RKO (cell line): Measurements from ENCODE around the gene HIC2.
"Not testable (repeated sequence)": the region's sequence is repeated elsewhere in the genome, so short reads cannot be mapped to it uniquely, and the experiment has no call there.

ENCODE experiments used
- DNase-seq: peaks from one replicate; pipeline ENCODE4 v3.0.0-alpha.2; 2016; ENCODE audit warnings: low spot score

Gene HIC2

GRCh38 chr22:21417227-21417746 is at the start of gene HIC2:
HIC2 (plus strand) TSS chr22:21417371; CDS start chr22:21442832, 25,461 bp downstream.
- DNase-seq, result not testable (repeated sequence)

DNA sequence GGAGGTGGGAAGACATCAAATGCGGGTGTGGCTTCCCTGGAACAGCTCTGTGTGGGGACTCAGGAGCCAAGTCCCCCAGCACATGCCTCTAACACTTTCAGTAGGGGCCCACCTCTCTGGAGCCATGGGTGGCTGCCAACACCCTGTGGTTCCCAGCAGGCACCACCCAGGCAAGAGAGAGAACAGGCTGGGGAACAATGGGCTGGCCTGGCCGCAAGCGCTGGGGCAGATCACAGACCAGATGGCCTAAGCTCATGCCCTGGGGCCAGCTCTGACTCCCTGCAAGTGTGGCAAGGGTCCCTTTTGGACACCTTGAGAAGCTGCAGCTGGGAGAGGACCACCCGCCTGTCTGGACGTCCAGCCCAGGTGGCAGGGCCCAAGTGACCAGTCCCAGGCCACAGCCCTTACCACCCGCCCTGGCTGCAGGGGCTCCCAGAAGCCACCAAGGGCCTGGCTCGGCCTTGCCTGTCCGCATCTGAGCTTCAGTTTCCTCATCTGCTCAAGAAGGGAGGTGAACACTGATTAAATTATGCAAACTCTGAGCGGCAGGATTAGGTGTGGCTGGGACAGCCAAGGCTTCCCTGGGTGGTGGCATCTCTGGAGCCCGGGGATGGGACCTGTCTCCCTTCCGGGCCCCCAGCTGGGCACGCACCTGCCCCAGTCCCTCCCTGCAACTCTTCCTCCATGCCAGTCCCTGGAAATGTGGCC is 48.4 kb upstream of the HIC2 start:
- not testable (repeated sequence) for DNase-seq

- DNase-seq, result not testable (repeated sequence)
These were observed 41.3 kb upstream of the HIC2 start for GRCh38 chr22:21375880-21376279.

DNA sequence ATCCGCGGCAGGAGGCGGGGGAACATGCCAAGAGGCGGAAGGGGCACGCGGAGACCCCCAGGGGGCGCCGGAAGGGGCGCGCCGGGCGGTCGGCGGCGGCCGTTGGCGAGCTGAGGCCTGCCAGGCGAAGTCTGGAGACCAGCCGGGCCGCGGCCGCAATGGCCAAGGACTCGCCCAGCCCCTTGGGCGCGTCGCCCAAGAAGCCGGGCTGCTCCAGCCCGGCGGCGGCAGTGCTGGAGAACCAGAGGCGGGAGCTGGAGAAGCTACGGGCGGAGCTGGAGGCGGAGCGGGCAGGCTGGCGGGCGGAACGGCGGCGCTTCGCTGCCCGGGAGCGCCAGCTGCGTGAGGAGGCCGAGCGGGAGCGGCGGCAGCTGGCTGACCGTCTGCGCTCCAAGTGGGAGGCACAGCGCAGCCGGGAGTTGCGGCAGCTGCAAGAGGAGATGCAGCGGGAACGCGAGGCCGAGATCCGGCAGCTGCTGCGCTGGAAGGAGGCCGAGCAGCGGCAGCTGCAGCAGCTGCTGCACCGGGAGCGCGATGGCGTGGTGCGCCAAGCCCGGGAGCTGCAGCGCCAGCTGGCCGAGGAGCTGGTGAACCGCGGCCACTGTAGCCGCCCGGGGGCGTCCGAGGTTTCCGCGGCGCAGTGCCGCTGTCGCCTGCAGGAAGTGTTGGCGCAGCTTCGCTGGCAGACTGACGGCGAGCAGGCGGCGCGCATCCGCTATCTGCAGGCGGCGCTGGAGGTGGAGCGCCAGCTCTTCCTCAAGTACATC is 33.3 kb upstream of the HIC2 start, which contains the start of gene RIMBP3B:
Gene RIMBP3B, plus strand, starts transcription at position 51 of the 767 bp plus-strand sequence. Its CDS starts 108 bp downstream, at position 159.
- not testable (repeated sequence) for DNase-seq

- DNase-seq, result not testable (repeated sequence)
These were observed 32.5 kb upstream of the HIC2 start for GRCh38 chr22:21384468-21385357.

- DNase-seq, result not testable (repeated sequence)
These were observed 27.7 kb upstream of the HIC2 start for GRCh38 chr22:21389480-21389879.

GRCh38 chr22:21390013-21390412 is 27.2 kb upstream of the HIC2 start:
- DNase-seq, result not testable (repeated sequence)

DNA sequence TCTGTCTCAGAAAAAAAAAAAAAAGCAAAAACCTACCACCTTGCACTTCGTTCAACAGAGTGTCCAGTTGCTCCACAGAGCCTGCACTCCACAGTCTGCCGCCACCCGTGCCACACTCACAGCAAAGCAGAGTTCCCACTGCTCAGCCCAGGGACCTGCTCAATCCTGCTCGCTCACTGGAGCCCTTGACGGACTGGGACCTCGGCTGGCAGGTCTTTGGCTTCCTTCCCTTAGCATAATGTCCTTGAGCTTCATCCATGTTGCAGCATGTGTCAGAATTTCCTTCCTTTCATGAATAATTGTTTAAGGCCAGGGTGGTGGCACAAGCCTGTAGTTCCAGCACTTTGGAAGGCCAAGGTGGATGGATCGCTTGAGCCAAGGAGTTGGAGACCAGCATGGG is 22.6 kb upstream of the HIC2 start:
- not testable (repeated sequence) for DNase-seq

GRCh38 chr22:21401197-21401969 is 15.8 kb upstream of the HIC2 start:
- DNase-seq, result not testable (repeated sequence)

GRCh38 chr22:21402763-21403314 is 14.3 kb upstream of the HIC2 start:
- not testable (repeated sequence) for DNase-seq

GRCh38 chr22:21407139-21407538 is 10.0 kb upstream of the HIC2 start:
- not testable (repeated sequence) for DNase-seq

DNA sequence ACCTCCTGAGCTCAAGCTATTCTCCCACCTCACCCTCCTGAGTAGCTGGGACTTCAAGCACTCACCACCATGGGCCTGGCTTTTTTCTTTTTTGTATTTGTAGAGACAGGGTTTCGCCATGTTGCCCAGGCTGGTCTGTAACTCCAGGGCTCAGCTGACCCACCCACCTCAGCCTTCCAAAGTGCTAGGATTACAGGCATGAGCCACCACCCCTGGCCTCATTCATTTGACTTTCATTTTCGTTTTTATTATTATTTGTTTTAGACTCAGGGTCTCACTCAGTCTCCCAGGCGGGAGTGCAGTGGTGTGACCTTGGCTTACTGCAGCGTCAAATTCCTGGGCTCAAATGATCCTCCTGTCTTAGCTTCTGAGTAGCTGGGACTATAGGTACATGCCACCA is 9.4 kb upstream of the HIC2 start:
- DNase-seq, result not testable (repeated sequence)

GRCh38 chr22:21416375-21416774 is 796 bp upstream of the HIC2 start:
- not testable (repeated sequence) for DNase-seq

DNA sequence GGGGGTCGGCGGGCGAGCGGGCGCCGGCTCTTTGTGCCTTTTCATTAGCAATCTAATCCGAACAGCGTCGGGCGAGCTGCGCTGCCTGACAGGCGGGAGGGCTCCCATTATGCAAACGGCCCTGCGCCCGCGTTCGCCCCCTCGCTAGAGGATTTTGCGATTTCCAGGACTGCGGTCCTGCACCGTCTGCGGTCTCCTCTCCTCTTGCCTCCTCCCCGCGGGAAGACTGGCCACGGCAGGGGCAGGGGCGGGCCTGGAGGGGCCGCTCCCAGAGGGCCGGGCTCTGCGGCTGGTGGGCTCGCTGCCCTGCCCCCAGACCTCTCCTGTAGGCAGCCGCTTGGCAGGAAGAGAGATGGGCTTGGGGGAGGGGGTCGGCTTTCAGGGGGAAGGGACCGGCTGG is 682 bp downstream of the HIC2 start:
- not testable (repeated sequence) for DNase-seq

- not testable (repeated sequence) for DNase-seq
These were observed 1.9 kb downstream of the HIC2 start for GRCh38 chr22:21418974-21419638.

DNA sequence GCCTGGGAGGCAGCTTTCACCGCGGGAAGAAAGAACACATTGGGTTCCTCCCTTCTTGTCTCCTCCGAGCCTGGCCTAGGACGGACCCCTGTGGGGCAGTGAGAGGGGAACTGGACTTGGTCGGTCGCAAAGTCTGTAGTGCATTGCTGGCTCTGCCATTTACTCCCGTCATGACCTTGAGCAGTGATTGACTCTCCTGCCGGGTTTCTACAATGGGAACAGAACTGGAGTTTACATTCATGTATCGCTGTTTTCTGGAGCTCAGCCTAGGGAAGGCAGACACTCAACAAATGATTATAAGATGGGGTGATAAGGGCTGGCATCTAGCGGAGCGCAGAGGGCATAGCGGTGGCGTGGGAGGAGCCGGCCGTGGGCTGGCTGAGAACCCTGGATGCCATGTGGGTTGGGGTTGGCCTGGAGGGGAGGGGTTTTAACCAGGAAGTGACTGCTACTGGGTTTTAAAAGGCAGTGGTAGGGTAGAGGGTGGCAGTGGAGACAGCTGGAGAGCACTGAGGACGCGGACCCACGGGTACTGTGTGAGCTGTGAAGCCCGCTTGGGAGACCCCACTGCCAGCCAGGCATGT is 3.1 kb downstream of the HIC2 start:
- DNase-seq, result not testable (repeated sequence)

- DNase-seq, result not testable (repeated sequence)
These were observed 7.0 kb downstream of the HIC2 start for GRCh38 chr22:21424084-21424709.

GRCh38 chr22:21434378-21435233 is 17.4 kb downstream of the HIC2 start:
- DNase-seq, result not testable (repeated sequence)
